Large intestine (tissue), 3 donors: Measurements from ENCODE around the gene IKBKE. TPM values are rescaled to one million over a fixed set of nuclear protein-coding genes. Genes with fewer than 3 reads are reported as not detected.

Source experiments
- DNase-seq, 2 donors: peaks; one replicate each; pipeline versions ENCODE4 v3.0.0 to v3.0.0-alpha.2; 2013
- H3K27ac ChIP-seq: one replicate; pipeline ENCODE4 v1.5.1; 2013; ENCODE audit warnings: low read length
- H3K27me3 ChIP-seq: 2 replicates; pipeline ENCODE4 v1.6.1; 2013; ENCODE audit warnings: low read length; ENCODE audit not compliant: control insufficient read depth, insufficient read depth
- H3K36me3 ChIP-seq: 2 replicates; pipeline ENCODE4 v1.6.1; 2013; ENCODE audit warnings: low read length; ENCODE audit not compliant: control insufficient read depth, insufficient read depth
- H3K4me1 ChIP-seq: one replicate; pipeline ENCODE4 v1.6.1; 2013; ENCODE audit warnings: low read length; ENCODE audit not compliant: control insufficient read depth, insufficient read depth
- H3K4me3 ChIP-seq: one replicate; pipeline ENCODE4 v1.5.1; 2013; ENCODE audit warnings: low read length
- H3K9me3 ChIP-seq: one replicate; pipeline ENCODE4 v1.6.1; 2013; ENCODE audit warnings: mild to moderate bottlenecking, low read depth, low read length, moderate library complexity; ENCODE audit not compliant: control insufficient read depth
- WGBS: methylation state at CpG from one replicate; pipeline ENCODE4 v1.1.5; 2013; ENCODE audit warnings: low lambda C conversion rate; ENCODE audit not compliant: insufficient coverage; 5-methylcytosine and 5-hydroxymethylcytosine counted together
- polyA plus RNA-seq: library from polyadenylated mRNA; unstranded; fragments of 120-200 nt; gene quantifications from one replicate; pipeline ENCODE4 v1.2.1, GENCODE V29; 2013

The IKBKE gene
- polyA plus RNA-seq, 1 donor, result 7.5 TPM

DNA sequence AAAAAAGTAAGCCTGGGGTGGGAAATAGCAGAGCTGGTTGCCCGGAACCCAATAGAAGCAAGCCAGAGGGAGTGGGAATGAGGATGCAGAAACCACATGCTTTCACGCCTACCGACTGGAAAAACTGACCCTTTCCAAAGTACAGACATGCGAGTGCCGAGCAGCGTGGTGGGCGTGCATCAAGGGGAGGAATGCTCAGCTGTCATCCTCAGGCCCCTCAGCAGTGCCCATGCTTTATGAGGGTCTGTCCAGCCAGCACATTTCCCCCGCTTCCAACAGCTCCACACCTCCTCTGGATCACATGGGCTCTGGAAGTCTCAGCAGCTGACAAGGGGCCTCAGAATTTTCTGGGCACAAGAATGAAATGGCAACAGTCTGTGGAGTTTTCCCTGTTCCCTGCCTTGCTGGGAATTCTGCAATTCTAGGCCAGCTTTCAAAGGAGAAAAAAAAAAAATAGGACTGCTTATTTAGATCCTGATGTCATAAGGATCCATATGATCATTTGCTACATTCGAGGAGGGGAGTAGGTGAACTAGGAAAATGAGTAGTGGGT lies 19.1 kb upstream of the IKBKE start:
- no peaks in the 10 kb centered on the region for H3K4me1 ChIP-seq
- H3K27me3 ChIP-seq, result no peaks in the 10 kb centered on the region
- WGBS, result no CpG with 5 or more reads among the region's 9 CpGs
- no peaks in the 10 kb centered on the region for H3K9me3 ChIP-seq
- no peak for DNase-seq
- no peak overlapping the region for H3K4me3 ChIP-seq
- no peak overlapping the region for H3K27ac ChIP-seq
- H3K36me3 ChIP-seq, result peaks cover 32% of the 10 kb centered on the region

DNA sequence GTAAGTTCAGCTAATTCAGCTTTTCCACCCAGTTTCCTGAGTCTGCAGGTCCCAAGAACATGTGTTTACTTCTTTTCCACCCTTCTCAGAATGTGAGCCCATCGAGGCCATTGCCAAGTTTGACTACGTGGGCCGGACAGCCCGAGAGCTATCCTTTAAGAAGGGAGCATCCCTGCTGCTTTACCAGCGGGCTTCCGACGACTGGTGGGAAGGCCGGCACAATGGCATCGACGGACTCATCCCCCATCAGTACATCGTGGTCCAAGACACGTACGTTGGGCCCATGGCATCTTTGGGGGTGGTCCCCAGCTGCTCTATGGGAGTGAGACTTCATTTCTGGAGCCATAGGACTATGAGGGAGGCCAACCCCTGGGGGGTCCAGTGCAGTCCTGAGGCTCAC lies 17.2 kb upstream of the IKBKE start:
- no peak for DNase-seq
- H3K27ac ChIP-seq, result no peak overlapping the region
- H3K36me3 ChIP-seq, result peaks cover 23% of the 10 kb centered on the region
- no peak overlapping the region for H3K4me3 ChIP-seq
- no CpG with 5 or more reads among the region's 13 CpGs for WGBS
- H3K4me1 ChIP-seq, result no peaks in the 10 kb centered on the region
- H3K27me3 ChIP-seq, result no peaks in the 10 kb centered on the region
- H3K9me3 ChIP-seq, result no peaks in the 10 kb centered on the region

DNA sequence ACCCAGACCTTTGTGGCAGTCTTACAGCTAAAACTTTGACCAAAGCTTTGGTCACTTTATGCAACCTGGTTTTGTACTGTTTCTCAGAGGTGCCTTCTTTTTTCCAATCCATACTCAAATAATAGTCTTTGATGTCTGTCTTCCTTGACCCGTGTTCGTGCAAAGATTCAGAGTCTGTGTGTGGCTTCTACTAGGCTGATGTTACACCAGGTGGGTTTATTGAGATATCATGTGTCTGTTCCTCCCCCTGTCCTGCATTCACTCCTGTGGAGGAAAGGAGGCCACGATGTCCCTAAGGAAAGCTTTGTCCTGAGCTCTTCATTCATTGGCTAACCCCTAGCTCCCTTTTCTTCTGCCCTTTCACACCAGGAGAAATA lies 15.0 kb upstream of the IKBKE start:
- H3K4me3 ChIP-seq, result no peak overlapping the region
- no CpG with 5 or more reads among the region's 3 CpGs for WGBS
- no peak overlapping the region for H3K27ac ChIP-seq
- DNase-seq, result no peak
- H3K4me1 ChIP-seq, result no peaks in the 10 kb centered on the region
- H3K9me3 ChIP-seq, result no peaks in the 10 kb centered on the region
- H3K36me3 ChIP-seq, result peaks cover 27% of the 10 kb centered on the region
- H3K27me3 ChIP-seq, result no peaks in the 10 kb centered on the region

DNA sequence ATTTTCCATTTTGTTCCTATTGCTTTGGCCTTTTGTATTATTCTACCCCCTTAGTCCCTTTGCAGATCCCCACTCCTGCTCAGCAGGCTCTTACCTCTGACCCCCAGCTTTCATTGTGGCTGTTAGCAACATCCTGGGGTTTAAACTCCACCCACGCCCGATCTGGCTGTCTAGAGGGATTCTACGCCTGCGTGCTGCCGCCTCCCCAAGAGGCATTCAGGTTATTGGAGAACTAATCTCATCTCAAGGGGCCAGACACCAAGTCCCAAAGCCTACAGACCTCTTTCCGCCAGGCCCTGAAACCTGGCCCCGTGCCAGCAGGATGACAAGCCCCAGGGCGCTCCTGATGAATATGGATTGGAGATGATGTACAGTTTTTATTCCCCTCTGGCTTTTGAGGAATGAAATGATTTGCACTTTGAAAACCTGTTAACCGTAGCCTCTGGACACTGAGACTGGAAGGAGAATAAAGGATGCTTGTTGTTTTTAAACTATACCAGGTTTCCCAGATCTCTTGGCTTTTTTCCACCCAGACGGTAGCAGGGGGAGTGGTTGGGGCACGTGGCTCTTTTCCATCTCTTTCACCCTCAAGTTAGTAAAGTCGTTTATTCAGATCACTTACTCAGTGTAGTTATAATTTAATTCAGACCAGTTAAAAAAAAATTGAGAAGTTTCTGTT lies 14.5 kb upstream of the IKBKE start:
- H3K36me3 ChIP-seq, result peaks cover 23% of the 10 kb centered on the region
- no peak overlapping the region for H3K27ac ChIP-seq
- no peak overlapping the region for H3K4me3 ChIP-seq
- H3K9me3 ChIP-seq, result no peaks in the 10 kb centered on the region
- H3K4me1 ChIP-seq, result no peaks in the 10 kb centered on the region
- peak; percentile 29 to 38 for DNase-seq
- no peaks in the 10 kb centered on the region for H3K27me3 ChIP-seq
- WGBS, result 20% methylated on average over 1 of the region's 12 CpGs

DNA sequence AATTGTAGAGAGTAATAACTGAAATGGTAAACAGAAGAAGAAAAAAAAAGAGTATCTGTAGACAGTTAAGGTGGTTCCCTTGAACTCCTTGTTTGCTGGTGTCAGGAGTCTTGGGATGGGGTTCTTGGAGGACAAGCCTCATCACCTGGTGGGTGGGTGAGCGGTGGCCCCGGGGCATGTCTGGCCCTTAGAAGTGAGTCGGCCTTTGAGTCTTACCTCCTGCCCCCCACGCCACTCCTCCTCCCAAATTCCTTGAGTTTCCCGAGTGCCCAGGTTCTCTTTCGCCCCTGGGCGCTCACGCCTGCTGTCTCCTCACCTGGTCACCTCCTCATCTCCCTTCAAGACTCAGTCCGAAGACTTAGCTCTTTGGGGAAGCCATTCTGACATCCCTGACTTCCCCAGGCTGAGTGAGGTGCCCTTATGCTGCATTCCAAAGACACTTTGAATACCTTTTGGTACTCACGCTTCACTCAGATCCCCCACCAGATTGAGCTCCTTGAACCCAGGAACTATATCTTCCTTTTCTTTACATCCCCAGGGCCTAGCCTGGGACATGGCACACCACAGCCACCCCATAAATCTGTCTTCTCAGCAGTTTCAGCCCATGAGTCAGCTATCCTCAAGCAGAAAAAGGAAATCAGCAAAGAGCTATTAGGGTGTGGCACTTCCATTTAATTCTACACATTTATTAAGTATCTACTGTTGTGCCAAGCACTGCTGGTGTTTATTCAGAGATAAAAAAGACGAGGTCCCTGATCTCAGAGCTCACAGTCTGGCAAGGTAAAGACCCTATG lies 13.5 kb upstream of the IKBKE start:
- DNase-seq, result no peak
- H3K27me3 ChIP-seq, result no peaks in the 10 kb centered on the region
- no peaks in the 10 kb centered on the region for H3K9me3 ChIP-seq
- WGBS, result 97% methylated on average over 5 of the region's 11 CpGs
- no peak overlapping the region for H3K27ac ChIP-seq
- H3K4me1 ChIP-seq, result no peaks in the 10 kb centered on the region
- no peak overlapping the region for H3K4me3 ChIP-seq
- peaks cover 20% of the 10 kb centered on the region for H3K36me3 ChIP-seq

DNA sequence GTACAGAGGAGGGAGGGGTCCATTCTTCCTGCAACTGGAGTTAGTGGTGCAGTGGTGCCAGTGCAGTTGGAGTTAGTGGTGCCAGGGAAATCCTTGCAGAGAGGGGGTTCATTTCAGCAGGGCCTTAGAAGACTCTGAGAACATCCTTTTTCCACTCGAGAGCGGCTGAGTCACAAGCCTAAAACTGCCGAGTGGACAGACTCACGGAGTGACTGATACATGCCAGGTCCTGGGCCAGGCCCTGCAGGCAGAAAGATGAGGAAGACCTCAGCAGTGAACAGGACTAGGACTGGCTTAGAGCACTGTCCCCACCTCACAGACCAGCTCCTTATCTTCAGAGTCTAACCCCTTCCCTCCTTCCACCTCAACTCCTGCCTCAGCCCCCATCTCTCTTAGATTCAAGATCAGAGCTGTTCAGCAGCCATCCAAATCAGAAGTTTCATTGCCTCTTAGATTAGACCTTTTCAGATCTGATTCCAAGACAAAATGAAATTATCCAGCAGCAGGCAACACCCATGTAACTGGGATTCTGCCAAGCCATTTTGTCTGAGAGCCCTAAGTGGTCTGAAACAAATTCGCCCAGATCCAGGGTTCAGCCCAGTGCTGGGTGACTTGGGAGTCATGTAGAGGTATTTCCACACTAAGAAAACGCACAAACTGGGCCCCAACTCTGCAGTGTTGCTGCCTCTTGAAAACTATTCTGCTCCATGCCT lies 12.7 kb upstream of the IKBKE start:
- H3K4me3 ChIP-seq, result no peak overlapping the region
- DNase-seq, result no peak
- H3K27ac ChIP-seq, result no peak overlapping the region
- peaks cover 20% of the 10 kb centered on the region for H3K36me3 ChIP-seq
- H3K9me3 ChIP-seq, result no peaks in the 10 kb centered on the region
- no peaks in the 10 kb centered on the region for H3K27me3 ChIP-seq
- WGBS, result no CpG with 5 or more reads among the region's 6 CpGs
- no peaks in the 10 kb centered on the region for H3K4me1 ChIP-seq

DNA sequence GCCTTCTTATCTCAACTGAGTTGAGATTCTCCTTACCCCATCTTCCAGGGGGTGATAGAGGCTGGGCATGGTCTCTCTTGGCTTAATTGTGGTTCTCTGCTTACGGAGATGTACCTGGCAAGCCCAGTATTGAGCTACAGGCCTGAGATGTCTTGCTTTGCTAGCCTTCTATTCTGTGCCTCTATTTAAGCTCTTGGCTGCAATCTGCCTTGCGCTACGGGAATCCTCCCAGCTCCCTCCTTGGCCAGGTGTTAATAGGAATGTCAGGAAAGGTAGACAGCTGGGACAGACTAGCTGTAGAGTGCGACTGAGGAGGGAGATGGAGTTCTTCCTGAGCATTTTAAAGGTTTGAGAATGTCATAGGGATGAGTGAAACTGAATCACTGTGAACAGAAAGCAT lies 10.6 kb upstream of the IKBKE start:
- DNase-seq, result no peak
- no peaks in the 10 kb centered on the region for H3K4me1 ChIP-seq
- peaks cover 11% of the 10 kb centered on the region for H3K36me3 ChIP-seq
- no peak overlapping the region for H3K27ac ChIP-seq
- no peaks in the 10 kb centered on the region for H3K9me3 ChIP-seq
- no peak overlapping the region for H3K4me3 ChIP-seq
- no CpG with 5 or more reads among the region's 4 CpGs for WGBS
- no peaks in the 10 kb centered on the region for H3K27me3 ChIP-seq

DNA sequence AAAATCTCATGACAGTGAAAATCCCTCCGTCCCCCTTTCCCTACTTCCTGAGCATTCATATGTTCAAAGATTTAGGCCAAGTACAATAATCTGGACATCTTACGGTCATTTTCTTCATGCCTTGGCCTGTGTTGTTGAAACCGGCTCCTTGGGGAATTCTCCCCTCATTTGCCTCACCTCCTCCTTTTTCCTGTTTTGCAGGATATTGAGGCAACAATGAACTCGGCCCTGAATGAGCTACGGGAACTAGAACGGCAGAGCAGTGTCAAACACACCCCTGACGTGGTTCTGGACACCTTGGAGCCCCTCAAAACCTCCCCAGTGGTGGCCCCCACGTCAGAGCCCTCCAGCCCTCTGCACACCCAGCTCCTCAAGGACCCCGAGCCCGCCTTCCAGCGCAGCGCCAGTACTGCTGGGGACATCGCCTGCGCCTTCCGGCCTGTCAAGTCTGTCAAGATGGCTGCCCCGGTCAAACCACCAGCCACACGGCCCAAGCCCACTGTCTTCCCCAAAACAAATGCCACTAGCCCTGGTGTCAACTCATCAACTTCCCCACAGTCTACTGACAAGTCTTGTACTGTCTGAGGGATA lies 9.3 kb upstream of the IKBKE start:
- no peaks in the 10 kb centered on the region for H3K4me1 ChIP-seq
- H3K9me3 ChIP-seq, result no peaks in the 10 kb centered on the region
- no peak overlapping the region for H3K27ac ChIP-seq
- DNase-seq, result no peak
- H3K4me3 ChIP-seq, result no peak overlapping the region
- H3K36me3 ChIP-seq, result peaks cover 11% of the 10 kb centered on the region
- H3K27me3 ChIP-seq, result no peaks in the 10 kb centered on the region
- no CpG with 5 or more reads among the region's 17 CpGs for WGBS

DNA sequence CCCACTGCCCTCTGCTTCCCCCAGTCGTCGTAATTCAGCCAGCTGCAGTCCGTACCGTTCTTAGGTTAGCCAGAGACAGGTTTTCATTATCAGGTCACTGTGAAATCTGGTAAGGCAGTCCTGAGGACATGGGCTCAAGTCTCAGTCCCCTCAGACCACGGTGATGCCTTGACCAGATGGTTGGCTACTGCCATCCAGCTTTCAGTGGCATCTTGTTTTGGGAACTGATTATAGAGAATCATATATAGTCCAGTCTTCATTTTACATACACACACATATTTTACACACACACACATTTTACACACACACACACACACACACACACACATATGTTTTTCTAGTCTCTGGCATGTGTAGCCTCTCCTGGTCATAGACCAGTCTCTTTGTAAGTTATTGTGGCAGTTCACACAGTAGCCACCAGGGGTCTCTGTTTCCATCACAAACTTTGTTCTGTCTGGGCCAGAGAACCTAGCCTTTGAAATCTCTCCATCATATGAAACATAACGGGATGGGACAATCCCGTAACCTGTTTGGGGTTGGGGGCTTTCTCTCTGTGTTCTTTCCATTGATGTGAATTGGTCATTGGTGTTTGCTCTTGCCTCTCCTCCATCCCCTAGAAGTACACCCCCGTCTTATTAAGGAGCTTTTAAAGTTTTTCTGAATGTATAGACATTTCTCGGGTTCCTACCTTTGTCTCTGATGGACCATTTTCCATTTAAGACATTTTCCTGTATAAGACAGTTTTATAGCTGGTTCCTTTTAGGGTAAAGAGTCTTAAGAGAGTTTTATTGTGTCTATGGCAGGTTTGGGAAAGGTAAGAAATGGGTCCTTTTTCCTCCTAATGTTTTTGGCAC lies 8.4 kb upstream of the IKBKE start:
- peak; percentile 31 to 40 for DNase-seq
- H3K4me1 ChIP-seq, result no peaks in the 10 kb centered on the region
- H3K36me3 ChIP-seq, result peaks cover 9% of the 10 kb centered on the region
- peaks cover 3% of the 10 kb centered on the region for H3K27me3 ChIP-seq
- no peaks in the 10 kb centered on the region for H3K9me3 ChIP-seq
- no peak overlapping the region for H3K27ac ChIP-seq
- WGBS, result 100% methylated on average over 1 of the region's 9 CpGs
- no peak overlapping the region for H3K4me3 ChIP-seq
